HepG2 (cell line): ENCODE measurements around the gene KIF1B. TPM values are rescaled to one million over a fixed set of nuclear protein-coding genes. Genes with fewer than 3 reads are reported as not detected.

ENCODE experiments used
- CBFB ChIP-seq: sonication (generic); formaldehyde crosslinking; IDR thresholded peaks from 2 replicates; pipeline ENCODE4 v1.4.0; 2020; ENCODE audit warnings: missing genetic modification reagents
- HDAC2 ChIP-seq: sonication (generic); formaldehyde crosslinking; IDR thresholded peaks from 2 replicates; pipeline ENCODE4 v1.4.0; 2020; ENCODE audit warnings: missing genetic modification reagents
- KLF13 ChIP-seq: sonication (generic); formaldehyde crosslinking; IDR thresholded peaks from 2 replicates; pipeline ENCODE4 v1.4.0; 2020; ENCODE audit warnings: mild to moderate bottlenecking, missing genetic modification reagents
- KLF16 ChIP-seq, 2 experiments: sonication (generic) in 1 of 2; formaldehyde crosslinking in 1 of 2; IDR thresholded peaks; 2 replicates each; pipeline versions ENCODE4 v1.6.1 to v1.8.0; 2016 to 2023; ENCODE audit warnings: missing genetic modification reagents in 2 of 2, missing compliant biosample characterization in 1 of 2
- KMT2A ChIP-seq: sonication (generic); formaldehyde crosslinking; IDR thresholded peaks from 2 replicates; pipeline ENCODE4 v1.4.0; 2020; ENCODE audit warnings: missing genetic modification reagents
- KMT2B ChIP-seq: IDR thresholded peaks from 2 replicates; pipeline ENCODE4 v1.6.1; 2016; ENCODE audit warnings: missing genetic modification reagents, missing compliant biosample characterization
- RXRA ChIP-seq: sonication (generic); formaldehyde crosslinking; IDR thresholded peaks from 2 replicates; pipeline ENCODE4 v1.5.1; 2020; ENCODE audit warnings: missing genetic modification reagents
- ZBTB7A ChIP-seq: sonication (generic); formaldehyde crosslinking; IDR thresholded peaks from 2 replicates; pipeline ENCODE4 v1.8.0; 2022; ENCODE audit warnings: mild to moderate bottlenecking, missing genetic modification reagents
- ZMYM3 ChIP-seq: sonication (generic); formaldehyde crosslinking; IDR thresholded peaks from 2 replicates; pipeline ENCODE4 v1.5.1; 2020; ENCODE audit warnings: mild to moderate bottlenecking, missing genetic modification reagents
- ZNF317 ChIP-seq: sonication (generic); formaldehyde crosslinking; IDR thresholded peaks from 2 replicates; pipeline ENCODE4 v1.5.0; 2020; ENCODE audit warnings: mild to moderate bottlenecking, missing genetic modification reagents
- ZNF780A ChIP-seq: sonication (generic); formaldehyde crosslinking; IDR thresholded peaks from 2 replicates; pipeline ENCODE4 v1.8.0; 2022; ENCODE audit warnings: mild to moderate bottlenecking, missing genetic modification reagents, moderate library complexity
- ZZZ3 ChIP-seq: sonication (generic); formaldehyde crosslinking; IDR thresholded peaks from 2 replicates; pipeline ENCODE4 v1.4.0; 2020; ENCODE audit warnings: missing genetic modification reagents, mild to moderate bottlenecking, borderline replicate concordance
- polyA plus RNA-seq, 8 experiments: library from polyadenylated mRNA; depleted of rRNA in 3 of 8; stranded (reverse) in 7 of 8; unstranded in 1 of 8; fragments of >200 nt; fragmentation: Illumina TruSeq in 4 of 8; extraction: Trizol in 4 of 8; gene quantifications; 2 replicates each; pipeline versions ENCODE4 v1.2.1 to v1.2.3, GENCODE V29; 2011 to 2016; ENCODE audit warnings: low read depth in 4 of 8, missing spikeins in 1 of 8, mixed read lengths in 1 of 8; ENCODE audit not compliant: insufficient read depth in 1 of 8
- total RNA-seq, 5 experiments: library from RNA; depleted of rRNA; stranded (reverse); fragments of >200 nt; fragmentation: Illumina TruSeq; extraction: Trizol; gene quantifications; 2 replicates each; pipeline ENCODE4 v1.2.3, GENCODE V29; 2016; ENCODE audit warnings: low read depth in 1 of 5
- TF ChIP-seq, protein P1 (sequence below): sonication (generic); formaldehyde crosslinking; IDR thresholded peaks from 2 replicates; pipeline ENCODE4 v1.4.0; 2020; ENCODE audit warnings: missing genetic modification reagents
- TF ChIP-seq, protein P2 (sequence below): sonication (generic); formaldehyde crosslinking; IDR thresholded peaks from 2 replicates; pipeline ENCODE4 v1.9.0; 2021; ENCODE audit warnings: missing genetic modification reagents, borderline replicate concordance
- TF ChIP-seq, protein P3 (sequence below): sonication (generic); formaldehyde crosslinking; IDR thresholded peaks from 2 replicates; pipeline ENCODE4 v1.5.0; 2020; ENCODE audit warnings: missing genetic modification reagents
- TF ChIP-seq, protein P4 (sequence below): sonication (generic); formaldehyde crosslinking; IDR thresholded peaks from 2 replicates; pipeline ENCODE4; 2020; ENCODE audit warnings: missing genetic modification reagents, mild to moderate bottlenecking, borderline replicate concordance

KIF1B gene
- total and polyA plus RNA-seq, 2 of the 13 experiments (the other 11 are each of a cell fraction or from before 2014, with no cell fraction given) = 26.7 to 32.5 TPM

DNA sequence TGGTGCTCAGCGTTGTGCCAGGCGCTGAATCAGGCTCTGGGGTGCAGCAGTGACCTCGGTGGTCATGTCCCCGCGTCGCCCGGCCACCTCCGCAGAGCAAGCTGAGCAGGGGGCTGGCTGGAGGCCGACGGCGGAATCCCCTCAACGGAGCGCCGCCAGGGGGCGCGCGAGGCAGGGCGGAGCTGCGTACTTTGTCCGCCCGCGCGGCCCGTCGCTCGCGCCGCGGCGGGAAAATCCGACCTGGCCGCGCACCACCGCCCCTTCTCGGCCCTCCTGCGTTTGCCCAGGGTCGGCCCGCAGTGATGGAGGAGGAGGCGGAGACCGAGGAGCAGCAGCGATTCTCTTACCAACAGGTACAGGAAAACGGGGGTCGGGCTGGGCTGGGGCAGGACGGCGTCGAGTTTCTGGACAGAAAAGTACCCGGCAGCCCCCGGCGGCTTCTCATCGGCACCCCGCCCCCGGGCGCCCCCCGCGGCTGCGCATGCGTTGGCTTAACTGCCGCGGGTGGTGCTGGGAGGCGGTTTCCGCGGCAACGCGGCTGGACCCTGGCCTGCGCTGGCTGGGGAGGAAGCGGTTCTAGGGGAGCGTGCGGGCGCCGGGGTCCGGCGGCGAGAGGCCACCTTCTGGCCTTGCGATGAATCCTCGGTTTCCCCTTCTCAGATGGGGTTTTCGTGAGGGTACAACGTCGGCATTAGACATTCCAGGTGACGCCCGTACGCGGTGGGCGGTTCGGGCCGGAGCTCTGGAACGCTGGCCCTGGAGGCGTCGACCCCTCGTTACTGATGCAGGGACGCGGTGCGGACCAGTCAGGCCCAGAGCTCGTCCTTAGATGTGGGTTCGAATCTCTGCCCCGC, 220.1 kb downstream of the KIF1B start, which contains the start of gene CENPS (continued):
- TF ChIP-seq, protein P1, sequence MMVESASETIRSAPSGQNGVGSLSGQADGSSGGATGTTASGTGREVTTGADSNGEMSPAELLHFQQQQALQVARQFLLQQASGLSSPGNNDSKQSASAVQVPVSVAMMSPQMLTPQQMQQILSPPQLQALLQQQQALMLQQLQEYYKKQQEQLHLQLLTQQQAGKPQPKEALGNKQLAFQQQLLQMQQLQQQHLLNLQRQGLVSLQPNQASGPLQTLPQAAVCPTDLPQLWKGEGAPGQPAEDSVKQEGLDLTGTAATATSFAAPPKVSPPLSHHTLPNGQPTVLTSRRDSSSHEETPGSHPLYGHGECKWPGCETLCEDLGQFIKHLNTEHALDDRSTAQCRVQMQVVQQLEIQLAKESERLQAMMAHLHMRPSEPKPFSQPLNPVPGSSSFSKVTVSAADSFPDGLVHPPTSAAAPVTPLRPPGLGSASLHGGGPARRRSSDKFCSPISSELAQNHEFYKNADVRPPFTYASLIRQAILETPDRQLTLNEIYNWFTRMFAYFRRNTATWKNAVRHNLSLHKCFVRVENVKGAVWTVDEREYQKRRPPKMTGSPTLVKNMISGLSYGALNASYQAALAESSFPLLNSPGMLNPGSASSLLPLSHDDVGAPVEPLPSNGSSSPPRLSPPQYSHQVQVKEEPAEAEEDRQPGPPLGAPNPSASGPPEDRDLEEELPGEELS (CRISPR knock-in tag) = peak; percentile 64
- TF ChIP-seq KMT2B (CRISPR knock-in tag) (peak; percentile 85), KLF13 (CRISPR knock-in tag) (peak; percentile 63; the same call in 1 of the 2 replicates), ZBTB7A (CRISPR knock-in tag) (peak; percentile 57; the same call in 1 of the 2 replicates), KMT2A (CRISPR knock-in tag) (peak; percentile 80; the same call in 1 of the 2 replicates), ZNF780A (CRISPR knock-in tag) (peak; percentile 98), CBFB (peak; percentile 87), HDAC2 (peak; percentile 81), RXRA (CRISPR knock-in tag) (peak; percentile 50), ZMYM3 (CRISPR knock-in tag) (peak; percentile 18; the same call in 1 of the 2 replicates), KLF16 (CRISPR knock-in tag; IDR thresholded peaks at IDR 0.05) (peak in 1 of 2 experiments; percentile 99; a peak in 3 of 4 replicates), ZNF317 (CRISPR knock-in tag) (no peak; the same call in 1 of the 2 replicates), ZZZ3 (peak; percentile 53)
- TF ChIP-seq, protein P2, sequence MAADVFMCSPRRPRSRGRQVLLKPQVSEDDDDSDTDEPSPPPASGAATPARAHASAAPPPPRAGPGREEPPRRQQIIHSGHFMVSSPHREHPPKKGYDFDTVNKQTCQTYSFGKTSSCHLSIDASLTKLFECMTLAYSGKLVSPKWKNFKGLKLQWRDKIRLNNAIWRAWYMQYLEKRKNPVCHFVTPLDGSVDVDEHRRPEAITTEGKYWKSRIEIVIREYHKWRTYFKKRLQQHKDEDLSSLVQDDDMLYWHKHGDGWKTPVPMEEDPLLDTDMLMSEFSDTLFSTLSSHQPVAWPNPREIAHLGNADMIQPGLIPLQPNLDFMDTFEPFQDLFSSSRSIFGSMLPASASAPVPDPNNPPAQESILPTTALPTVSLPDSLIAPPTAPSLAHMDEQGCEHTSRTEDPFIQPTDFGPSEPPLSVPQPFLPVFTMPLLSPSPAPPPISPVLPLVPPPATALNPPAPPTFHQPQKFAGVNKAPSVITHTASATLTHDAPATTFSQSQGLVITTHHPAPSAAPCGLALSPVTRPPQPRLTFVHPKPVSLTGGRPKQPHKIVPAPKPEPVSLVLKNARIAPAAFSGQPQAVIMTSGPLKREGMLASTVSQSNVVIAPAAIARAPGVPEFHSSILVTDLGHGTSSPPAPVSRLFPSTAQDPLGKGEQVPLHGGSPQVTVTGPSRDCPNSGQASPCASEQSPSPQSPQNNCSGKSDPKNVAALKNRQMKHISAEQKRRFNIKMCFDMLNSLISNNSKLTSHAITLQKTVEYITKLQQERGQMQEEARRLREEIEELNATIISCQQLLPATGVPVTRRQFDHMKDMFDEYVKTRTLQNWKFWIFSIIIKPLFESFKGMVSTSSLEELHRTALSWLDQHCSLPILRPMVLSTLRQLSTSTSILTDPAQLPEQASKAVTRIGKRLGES (CRISPR knock-in tag) = peak; percentile 59; the same call in 1 of the 2 replicates
- TF ChIP-seq, protein P3, sequence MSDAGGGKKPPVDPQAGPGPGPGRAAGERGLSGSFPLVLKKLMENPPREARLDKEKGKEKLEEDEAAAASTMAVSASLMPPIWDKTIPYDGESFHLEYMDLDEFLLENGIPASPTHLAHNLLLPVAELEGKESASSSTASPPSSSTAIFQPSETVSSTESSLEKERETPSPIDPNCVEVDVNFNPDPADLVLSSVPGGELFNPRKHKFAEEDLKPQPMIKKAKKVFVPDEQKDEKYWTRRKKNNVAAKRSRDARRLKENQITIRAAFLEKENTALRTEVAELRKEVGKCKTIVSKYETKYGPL (CRISPR knock-in tag) = 0 out of 2 replicates have a peak, but pooled peaks have one; percentile 38
- TF ChIP-seq, protein P4, sequence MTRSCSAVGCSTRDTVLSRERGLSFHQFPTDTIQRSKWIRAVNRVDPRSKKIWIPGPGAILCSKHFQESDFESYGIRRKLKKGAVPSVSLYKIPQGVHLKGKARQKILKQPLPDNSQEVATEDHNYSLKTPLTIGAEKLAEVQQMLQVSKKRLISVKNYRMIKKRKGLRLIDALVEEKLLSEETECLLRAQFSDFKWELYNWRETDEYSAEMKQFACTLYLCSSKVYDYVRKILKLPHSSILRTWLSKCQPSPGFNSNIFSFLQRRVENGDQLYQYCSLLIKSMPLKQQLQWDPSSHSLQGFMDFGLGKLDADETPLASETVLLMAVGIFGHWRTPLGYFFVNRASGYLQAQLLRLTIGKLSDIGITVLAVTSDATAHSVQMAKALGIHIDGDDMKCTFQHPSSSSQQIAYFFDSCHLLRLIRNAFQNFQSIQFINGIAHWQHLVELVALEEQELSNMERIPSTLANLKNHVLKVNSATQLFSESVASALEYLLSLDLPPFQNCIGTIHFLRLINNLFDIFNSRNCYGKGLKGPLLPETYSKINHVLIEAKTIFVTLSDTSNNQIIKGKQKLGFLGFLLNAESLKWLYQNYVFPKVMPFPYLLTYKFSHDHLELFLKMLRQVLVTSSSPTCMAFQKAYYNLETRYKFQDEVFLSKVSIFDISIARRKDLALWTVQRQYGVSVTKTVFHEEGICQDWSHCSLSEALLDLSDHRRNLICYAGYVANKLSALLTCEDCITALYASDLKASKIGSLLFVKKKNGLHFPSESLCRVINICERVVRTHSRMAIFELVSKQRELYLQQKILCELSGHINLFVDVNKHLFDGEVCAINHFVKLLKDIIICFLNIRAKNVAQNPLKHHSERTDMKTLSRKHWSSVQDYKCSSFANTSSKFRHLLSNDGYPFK = peak; percentile 73
